GM12892 (cell line): ENCODE results near the gene KIF26B.
"Not testable (repeated sequence)": the region's sequence is repeated elsewhere in the genome, so short reads cannot be mapped to it uniquely, and the experiment has no call there.

Source experiments
- DNase-seq: peaks from one replicate; pipeline ENCODE4 v3.0.0; 2011; ENCODE audit not compliant: insufficient read length
- FAIRE-seq: peaks from 2 replicates; lab custom pipeline; 2011; peaks lifted over from hg19 to GRCh38; lab: Jason Lieb, UNC
- POLR2A ChIP-seq: IDR thresholded peaks from 2 replicates; pipeline ENCODE4 v1.6.1; 2011; ENCODE audit warnings: low read depth, low read length, control low read depth
- POLR2AphosphoS5 ChIP-seq: IDR thresholded peaks from 2 replicates; pipeline ENCODE4 v1.6.1; 2011; ENCODE audit warnings: low read depth, low read length, control low read depth
- TAF1 ChIP-seq: IDR thresholded peaks from 2 replicates; pipeline ENCODE4 v1.6.1; 2011; ENCODE audit warnings: low read depth, mild to moderate bottlenecking, control low read depth, low read length, borderline replicate concordance

The KIF26B gene

DNA sequence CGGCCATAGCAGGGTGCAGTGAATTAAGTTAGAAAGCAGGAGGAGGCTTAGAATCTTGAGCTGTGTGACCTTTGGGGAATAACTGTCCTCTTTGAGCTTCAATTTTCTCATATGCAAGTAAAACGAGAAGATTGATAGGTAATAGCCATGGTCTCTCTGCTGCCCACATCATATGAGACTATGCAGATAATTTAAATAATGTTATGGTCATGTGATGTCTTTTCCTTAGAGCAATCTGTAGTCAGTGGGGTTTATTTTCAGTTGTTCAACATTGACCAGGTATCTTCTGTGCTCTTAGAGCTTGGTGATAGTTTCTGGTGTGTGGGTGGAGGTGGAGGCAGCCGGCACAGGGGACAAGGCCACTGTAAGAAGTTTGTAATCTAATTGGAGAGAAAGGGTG, 537.1 kb downstream of the KIF26B start:
- TF ChIP-seq TAF1, result no peak
- no peak for TF ChIP-seq POLR2A
- TF ChIP-seq POLR2AphosphoS5, result no peak
- DNase-seq (no peak), FAIRE-seq (no peak)

DNA sequence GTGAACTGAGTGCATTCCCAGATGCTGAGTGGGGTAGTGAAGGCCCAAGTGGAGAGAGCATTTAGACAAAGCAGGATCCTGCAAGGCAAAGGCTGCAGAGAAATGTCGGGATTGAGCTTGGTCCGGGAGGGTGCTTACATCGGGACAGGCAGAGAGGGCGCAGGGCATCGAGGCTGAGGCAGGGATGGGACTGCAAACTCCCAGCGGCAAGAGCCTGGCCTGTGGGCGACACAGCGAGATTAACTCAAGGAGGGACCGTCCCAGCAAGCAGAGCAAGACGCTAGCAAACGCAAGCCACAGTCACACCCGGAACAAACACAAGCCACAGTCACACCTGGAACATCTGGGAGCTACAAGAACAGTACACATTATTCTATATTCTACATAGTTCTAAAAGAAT, 537.5 kb downstream of the KIF26B start:
- DNase-seq (no peak), FAIRE-seq (no peak)
- no peak for TF ChIP-seq POLR2AphosphoS5
- no peak for TF ChIP-seq TAF1
- no peak for TF ChIP-seq POLR2A

DNA sequence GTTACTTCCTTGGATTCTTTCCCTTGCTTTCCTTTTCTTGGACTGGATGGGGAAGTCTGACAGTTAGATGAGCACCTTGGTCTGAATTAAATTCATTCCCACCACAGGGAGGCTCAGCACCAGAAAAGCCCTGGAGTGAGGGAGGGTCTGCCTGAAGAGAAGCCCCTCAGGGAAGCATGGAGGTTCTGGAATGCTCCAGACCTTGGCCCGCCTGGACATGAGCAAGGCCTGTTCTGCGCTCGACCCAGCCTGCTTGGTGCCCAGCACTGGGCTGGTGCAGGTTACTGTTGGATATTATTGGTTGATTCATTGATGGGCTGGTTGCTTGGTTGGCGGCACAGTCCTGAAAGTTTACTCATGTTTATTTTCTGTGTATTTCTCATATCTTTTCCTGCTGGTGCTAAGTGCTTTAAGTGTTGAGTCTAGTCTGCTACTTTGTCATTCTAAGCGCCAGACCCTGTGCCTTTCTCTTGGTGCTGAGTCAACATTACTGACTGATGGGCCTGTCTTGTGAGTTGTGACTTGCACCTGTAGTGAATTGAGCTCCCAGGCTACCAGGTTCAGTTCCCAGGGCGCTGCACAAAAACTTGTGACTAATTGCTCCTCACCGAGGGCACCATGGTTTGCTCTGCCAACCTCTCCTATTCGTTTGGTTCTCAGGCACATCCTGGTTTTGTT, 538.5 kb downstream of the KIF26B start:
- DNase-seq (no peak), FAIRE-seq (no peak)
- TF ChIP-seq TAF1 (no peak), POLR2AphosphoS5 (no peak), POLR2A (no peak)

DNA sequence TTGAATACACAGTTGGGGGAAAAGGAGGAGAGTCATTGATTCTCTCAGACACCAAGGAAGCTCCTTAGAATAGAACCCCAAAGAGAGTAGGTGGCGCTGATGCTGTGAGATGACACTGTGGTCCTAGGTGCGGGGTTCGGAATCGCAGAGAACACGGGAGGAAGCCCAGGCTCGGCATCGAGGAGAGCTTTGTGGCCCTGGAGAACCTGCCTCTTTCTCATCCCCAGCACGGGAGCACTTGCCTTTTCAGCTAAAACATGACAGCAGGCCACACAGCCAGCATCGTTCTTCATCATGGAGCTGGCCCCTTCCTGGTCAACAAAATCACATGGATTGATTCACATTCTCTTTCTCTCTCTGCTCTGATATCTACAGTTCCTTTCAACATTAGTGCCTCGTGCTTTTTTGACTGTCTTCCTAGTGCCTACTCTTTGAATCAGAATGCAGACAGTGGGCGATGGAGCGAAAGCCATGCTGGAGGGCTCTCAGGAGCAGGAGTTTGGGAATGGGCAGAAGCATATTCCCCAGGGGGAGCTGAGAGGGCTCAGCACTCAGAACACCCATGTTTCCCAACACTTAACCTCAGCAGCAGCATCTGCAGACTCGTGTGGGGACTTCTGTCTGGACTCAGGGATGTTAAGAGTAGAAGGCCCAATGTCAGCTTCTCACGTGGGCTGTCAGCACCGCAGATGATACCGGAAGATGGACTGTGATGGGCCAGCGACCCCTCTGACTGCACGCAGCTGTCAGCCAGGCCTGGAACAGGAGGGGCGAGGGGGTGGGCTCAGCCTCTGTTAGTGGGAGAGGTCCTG, 539.4 kb downstream of the KIF26B start:
- DNase-seq (no peak), FAIRE-seq (no peak)
- no peak for TF ChIP-seq TAF1
- TF ChIP-seq POLR2AphosphoS5, result no peak
- TF ChIP-seq POLR2A, result no peak

DNA sequence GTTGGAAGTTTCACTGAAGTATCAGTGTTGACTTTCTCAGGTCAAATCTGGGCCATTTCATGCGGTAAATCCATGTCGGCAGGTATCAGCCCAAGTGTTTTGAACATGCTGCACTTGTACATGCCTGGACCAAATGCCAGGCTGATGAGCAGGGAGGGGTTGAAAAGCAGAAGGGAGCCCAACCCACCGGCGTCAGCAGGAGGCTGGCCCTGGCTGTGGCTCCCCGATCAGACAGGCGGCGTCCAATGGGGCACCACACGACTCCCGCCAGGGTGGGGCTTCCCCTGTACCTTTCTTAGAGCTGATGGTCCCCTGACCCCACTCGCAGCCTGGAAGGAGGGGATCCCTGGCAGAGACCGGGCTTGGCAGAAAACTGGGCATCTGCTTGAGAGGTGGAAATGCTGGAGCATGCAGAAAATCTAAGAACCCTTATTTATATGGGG, 540.0 kb downstream of the KIF26B start:
- no peak for DNase-seq
- TF ChIP-seq TAF1 (no peak), POLR2AphosphoS5 (no peak), POLR2A (no peak)
- no peak for FAIRE-seq

DNA sequence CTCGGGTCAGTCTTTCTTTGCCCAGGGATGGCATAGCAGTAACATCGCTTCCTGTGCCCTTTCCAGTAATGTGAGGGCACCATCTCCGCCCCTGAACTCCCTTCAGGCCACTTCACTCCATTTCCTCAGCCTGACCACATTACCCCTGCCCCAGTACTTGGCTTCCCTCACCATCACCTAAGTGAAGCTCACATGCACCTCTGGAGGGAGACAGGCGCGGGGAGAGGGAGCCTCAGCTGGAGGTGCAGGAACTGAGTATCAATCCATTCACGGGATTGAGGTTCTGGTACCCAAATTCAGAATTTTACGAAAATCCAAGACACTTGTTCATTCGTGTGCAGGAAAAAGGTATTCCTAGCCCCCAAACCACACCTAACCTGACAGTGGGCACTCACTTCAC, 540.4 kb downstream of the KIF26B start:
- FAIRE-seq (no peak), DNase-seq (no peak)
- TF ChIP-seq POLR2A (no peak), TAF1 (no peak), POLR2AphosphoS5 (no peak)

DNA sequence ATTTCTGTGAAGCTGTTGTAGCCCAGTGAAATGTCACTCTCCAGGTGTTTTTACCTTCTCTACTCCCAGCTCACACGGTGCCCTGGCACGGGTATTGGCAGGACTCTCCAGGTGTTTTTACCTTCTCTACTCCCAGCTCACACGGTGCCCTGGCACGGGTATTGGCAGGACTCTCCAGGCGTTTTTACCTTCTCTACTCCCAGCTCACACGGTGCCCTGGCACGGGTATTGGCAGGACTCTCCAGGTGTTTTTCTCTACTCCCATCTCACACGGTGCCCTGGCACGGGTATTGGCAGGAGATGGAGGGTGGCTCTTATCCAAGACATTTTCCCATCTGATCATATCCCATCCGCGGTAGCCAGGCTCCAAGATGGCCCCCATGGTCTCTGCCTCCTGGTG, 540.9 kb downstream of the KIF26B start:
- not testable (repeated sequence) for DNase-seq, FAIRE-seq

DNA sequence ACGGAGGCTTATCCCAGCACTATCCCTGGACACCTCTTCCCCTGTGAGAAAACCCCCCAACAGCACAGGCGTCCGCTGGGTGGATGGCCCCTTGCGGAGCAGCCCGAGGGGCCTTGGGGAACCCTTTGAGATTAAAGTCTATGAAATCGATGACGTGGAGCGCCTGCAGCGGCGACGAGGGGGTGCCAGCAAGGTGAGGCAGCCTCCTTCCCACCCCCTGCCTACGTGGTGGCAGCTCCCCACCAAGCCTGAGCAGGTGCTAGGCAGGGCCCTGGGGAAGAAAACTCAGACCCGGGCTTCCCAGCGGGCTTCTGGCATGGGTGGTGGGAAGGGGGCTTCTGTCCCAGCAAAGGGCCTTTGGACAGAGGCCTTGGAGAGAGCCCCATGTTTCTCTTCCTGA, 543.3 kb downstream of the KIF26B start:
- DNase-seq (no peak), FAIRE-seq (no peak)
- no peak for TF ChIP-seq POLR2AphosphoS5
- TF ChIP-seq POLR2A, result no peak
- no peak for TF ChIP-seq TAF1

DNA sequence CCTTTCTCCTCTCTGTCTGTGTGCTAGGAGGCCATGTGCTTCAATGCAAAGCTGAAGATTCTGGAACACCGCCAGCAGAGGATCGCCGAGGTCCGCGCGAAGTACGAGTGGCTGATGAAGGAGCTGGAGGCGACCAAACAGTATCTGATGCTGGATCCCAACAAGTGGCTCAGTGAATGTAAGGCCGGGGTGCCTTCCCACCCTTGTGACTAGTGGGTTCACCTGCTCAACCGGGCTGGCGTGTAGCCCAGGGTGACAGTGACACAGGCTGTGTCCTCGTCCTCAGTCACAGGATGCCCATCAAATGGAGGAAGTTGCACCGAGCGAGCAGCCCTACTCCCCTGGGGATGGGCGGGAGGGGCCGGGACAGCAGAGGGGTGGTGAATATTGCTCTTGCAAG, 544.1 kb downstream of the KIF26B start:
- FAIRE-seq, result no peak
- no peak for DNase-seq
- TF ChIP-seq POLR2A (no peak), TAF1 (no peak), POLR2AphosphoS5 (no peak)

DNA sequence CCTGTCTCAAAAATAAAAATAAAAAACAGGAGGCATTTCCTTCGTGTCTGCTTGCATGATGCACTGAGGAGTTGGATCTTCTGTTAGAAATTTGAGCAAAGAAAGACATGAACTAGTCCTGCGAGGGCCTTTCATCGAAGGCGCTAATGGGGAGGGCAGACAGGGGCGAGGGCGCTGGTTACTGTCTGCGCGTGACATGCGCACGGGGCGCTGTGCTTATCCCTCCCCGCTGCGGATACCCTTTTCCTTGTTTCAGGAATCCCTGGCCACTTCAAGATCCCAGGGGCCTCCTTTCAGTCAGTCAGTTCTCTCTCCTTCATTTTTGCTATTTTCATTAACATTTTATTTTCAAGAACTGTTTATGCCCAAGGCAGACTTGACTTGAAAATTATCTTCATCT, 545.8 kb downstream of the KIF26B start:
- DNase-seq (no peak), FAIRE-seq (no peak)
- TF ChIP-seq POLR2A, result no peak
- TF ChIP-seq POLR2AphosphoS5, result no peak
- TF ChIP-seq TAF1, result no peak

DNA sequence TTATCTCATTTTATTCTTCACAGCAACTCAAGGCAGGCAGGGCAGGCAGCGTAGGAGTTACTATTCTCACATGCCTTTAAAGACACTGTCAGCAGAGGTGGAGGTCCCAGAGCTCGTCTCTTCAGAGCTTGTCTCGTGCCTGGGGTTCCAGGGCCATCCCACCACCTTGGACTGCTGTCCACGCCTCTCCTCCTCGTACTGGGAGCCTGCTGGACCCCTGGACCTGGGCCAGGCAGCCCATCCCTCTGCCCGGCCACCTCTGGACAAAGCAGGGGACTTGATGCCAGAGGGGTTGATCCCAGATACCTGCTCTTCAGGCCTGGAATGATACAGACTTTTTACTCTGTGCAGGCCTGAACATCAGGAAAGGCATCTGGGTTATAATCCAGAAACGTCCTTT, 546.8 kb downstream of the KIF26B start:
- no peak for DNase-seq
- no peak for FAIRE-seq
- TF ChIP-seq POLR2A, result no peak

DNA sequence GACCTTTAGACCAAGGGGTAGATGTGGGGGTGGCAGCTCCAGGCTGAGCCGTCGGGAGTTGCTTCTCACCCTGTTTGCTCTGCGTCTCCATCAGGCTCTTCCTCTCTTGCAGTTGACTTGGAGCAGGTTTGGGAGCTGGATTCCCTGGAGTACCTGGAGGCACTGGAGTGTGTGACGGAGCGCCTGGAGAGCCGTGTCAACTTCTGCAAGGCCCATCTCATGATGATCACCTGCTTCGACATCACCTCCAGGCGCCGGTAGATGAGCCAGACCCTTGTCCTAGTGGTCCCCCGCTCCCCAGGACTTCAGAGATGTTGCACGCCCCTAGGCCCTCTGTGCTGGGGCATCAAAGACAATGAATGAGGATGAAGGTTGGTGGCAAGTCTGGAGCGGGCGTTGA, 547.6 kb downstream of the KIF26B start:
- TF ChIP-seq POLR2A (no peak), POLR2AphosphoS5 (no peak), TAF1 (no peak)
- DNase-seq, result no peak
- FAIRE-seq, result no peak
